Breast epithelium (tissue), 3 donors: Measurements from ENCODE around the gene TNRC18.

Experiments used
- CTCF ChIP-seq, 3 donors: fragments of 450-650 bp; IDR thresholded peaks; one replicate each; pipeline ENCODE4 v1.5.1; 2016 to 2017; ENCODE audit warnings: antibody characterized with exemption in 3 of 3, mild to moderate bottlenecking in 3 of 3, moderate library complexity in 3 of 3
- POLR2A ChIP-seq: fragments of 450-650 bp; IDR thresholded peaks from one replicate; pipeline ENCODE4 v1.6.1; 2016; ENCODE audit warnings: antibody characterized with exemption, mild to moderate bottlenecking, moderate library complexity
- POLR2AphosphoS5 ChIP-seq, 3 donors: sonication (generic); formaldehyde crosslinking; IDR thresholded peaks; one replicate each; pipeline ENCODE4 v1.6.1; 2017; ENCODE audit warnings: antibody characterized with exemption in 3 of 3

- TF ChIP-seq CTCF (IDR thresholded peaks at IDR 0.05): no peak
- no peak for TF ChIP-seq POLR2AphosphoS5 (IDR thresholded peaks at IDR 0.05)
- no peak for TF ChIP-seq POLR2A
Observed at GRCh38 chr7:5457245-5457735, 33.7 kb upstream of the TNRC18 start.
